Lower leg skin (tissue), 4 donors: ENCODE data around the gene ARHGEF4. TPM values are rescaled to one million over a fixed set of nuclear protein-coding genes. Genes with fewer than 3 reads are reported as not detected.

Source experiments
- DNase-seq, 2 donors: peaks; one replicate each; pipeline ENCODE4 v3.0.0-alpha.2; 2019; ENCODE audit warnings: low spot score in 2 of 2
- H3K4me3 ChIP-seq: fragments of 200-600 bp; sonication (generic); 2 replicates; pipeline ENCODE4 v1.5.1; 2017; ENCODE audit warnings: mild to moderate bottlenecking, low read depth; ENCODE audit not compliant: poor library complexity, severe bottlenecking
- POLR2A ChIP-seq, 2 donors: fragments of 450-650 bp; IDR thresholded peaks; one replicate each; pipeline ENCODE4 v1.6.1; 2016 to 2017; ENCODE audit warnings: antibody characterized with exemption in 2 of 2, mild to moderate bottlenecking in 1 of 2, moderate library complexity in 1 of 2
- WGBS, 2 donors: methylation state at CpG; one replicate each; pipeline ENCODE4 v1.1.5; 2018; 5-methylcytosine and 5-hydroxymethylcytosine counted together
- intact Hi-C: fragments of 100-400 bp; cut with DNase I; formaldehyde crosslinking; loops from one replicate; pipeline ENCODE4 v1.15.0; 2023; ENCODE audit warnings: low total_unique reads
- total RNA-seq, 4 donors: library from RNA; depleted of rRNA; stranded (reverse); fragments of >200 nt; gene quantifications; one replicate each; pipeline ENCODE4 v1.1.0, GENCODE V29; 2016
- TF ChIP-seq, protein P1 (sequence below), 3 donors: fragments of 450-650 bp; IDR thresholded peaks; one replicate each; pipeline ENCODE4 v1.5.1; 2016; ENCODE audit warnings: antibody characterized with exemption in 3 of 3, mild to moderate bottlenecking in 3 of 3, moderate library complexity in 2 of 3

The ARHGEF4 gene
- total RNA-seq, 4 donors from 2014 or later = 106 to 220 (median 120) TPM

DNA sequence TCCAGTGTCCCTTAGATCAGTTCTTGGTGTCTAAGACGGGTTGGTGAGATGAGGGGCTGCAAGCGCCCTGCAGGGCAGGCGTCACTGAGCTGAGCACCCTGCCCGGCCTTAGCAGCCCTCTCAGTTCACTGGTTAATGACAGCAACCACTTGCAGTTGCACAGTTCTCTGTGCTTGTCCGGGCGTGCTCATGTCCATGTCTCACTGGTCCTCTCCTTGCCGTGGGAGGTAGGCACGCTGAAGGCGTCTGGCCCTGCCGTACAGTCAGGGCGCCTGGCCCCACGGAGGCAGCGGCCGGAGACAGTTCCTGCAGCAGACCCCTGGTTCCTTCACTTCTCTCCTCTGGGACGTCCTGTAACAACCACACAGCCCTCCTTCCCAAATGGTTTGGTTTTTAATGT is 75.3 kb downstream of the ARHGEF4 start:
- no peak overlapping the region for H3K4me3 ChIP-seq
- 32 to 51% methylated on average over 15 of the region's 15 CpGs for WGBS, 2 donors
- intact Hi-C loops = no loop called here
- TF ChIP-seq POLR2A (IDR thresholded peaks at IDR 0.05) = no peak
- TF ChIP-seq, protein P1, sequence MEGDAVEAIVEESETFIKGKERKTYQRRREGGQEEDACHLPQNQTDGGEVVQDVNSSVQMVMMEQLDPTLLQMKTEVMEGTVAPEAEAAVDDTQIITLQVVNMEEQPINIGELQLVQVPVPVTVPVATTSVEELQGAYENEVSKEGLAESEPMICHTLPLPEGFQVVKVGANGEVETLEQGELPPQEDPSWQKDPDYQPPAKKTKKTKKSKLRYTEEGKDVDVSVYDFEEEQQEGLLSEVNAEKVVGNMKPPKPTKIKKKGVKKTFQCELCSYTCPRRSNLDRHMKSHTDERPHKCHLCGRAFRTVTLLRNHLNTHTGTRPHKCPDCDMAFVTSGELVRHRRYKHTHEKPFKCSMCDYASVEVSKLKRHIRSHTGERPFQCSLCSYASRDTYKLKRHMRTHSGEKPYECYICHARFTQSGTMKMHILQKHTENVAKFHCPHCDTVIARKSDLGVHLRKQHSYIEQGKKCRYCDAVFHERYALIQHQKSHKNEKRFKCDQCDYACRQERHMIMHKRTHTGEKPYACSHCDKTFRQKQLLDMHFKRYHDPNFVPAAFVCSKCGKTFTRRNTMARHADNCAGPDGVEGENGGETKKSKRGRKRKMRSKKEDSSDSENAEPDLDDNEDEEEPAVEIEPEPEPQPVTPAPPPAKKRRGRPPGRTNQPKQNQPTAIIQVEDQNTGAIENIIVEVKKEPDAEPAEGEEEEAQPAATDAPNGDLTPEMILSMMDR (IDR thresholded peaks at IDR 0.05) = no peak
- no peak for DNase-seq

DNA sequence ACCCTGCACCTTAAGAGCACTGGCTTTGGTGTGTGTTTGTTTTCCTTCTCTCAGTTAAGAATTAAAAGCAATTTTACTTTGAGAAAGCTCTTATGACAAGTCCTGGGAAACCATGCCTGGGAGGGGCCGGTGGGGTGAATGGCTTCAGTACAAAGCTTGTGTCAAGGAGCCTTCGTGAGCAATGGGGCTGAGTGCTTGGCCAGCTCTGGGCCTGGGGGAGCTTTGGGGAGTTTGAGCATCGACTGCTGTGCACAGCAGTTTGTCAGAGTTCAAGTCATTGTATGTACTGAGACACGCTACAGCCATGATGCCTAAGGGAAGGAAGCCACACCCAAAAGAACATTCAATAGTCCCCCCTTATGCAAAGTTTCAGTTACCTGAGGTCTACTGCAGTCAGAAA is 75.8 kb downstream of the ARHGEF4 start:
- intact Hi-C loops = no loop called here

DNA sequence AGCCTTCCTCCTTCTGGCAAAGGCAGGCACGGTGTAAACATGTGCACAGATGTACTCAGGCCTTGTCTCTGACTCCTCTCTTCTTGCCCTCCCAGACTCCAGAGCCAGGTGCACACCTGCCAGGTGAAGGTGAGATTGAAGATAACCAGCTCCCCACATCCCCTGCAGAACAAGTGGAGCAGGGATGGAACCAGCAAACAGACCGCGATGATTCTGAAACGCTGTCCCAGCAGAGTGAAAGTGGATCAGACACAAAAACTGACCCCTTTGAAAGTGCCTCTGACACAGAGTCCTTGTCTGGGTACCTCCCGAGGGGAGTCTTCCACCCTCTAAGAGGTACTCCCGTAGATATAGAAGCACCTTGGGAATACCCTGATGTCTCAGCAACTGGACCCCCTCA is 77.2 kb downstream of the ARHGEF4 start:
- no peak for DNase-seq
- 51 to 69% methylated on average over 6 of the region's 6 CpGs for WGBS, 2 donors
- no peak for TF ChIP-seq POLR2A (IDR thresholded peaks at IDR 0.05)
- TF ChIP-seq, protein P1 (IDR thresholded peaks at IDR 0.05) = no peak
- no peak overlapping the region for H3K4me3 ChIP-seq
- intact Hi-C loops = no loop called here

More for the DNA sequence above, 75.8 kb downstream of the ARHGEF4 start:
- no peak for DNase-seq
- WGBS, 2 donors = 22 to 26% methylated on average over 4 of the region's 4 CpGs
- TF ChIP-seq POLR2A (IDR thresholded peaks at IDR 0.05) = no peak
- TF ChIP-seq, protein P1 (IDR thresholded peaks at IDR 0.05) = no peak
- no peak overlapping the region for H3K4me3 ChIP-seq

DNA sequence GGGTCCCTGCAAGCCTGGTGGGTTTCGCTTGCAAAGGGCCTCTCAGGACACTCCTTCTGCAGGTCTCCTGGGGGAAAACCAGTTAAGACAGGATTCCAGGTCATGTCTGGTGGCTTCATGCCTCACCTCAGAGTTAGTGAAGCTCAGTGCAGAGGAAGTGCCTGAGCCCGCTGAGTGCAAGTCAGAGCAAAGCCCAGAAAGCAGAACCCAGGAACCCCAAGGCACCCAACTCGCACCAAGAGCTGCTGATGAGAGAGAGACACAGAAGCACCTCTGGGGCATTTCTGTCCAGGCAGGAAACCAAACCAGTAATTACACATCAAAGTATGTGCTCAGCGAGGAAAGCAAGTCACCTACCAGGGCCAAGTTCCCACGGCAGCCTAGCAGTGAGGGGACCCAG is 78.4 kb downstream of the ARHGEF4 start:
- 43 to 65% methylated on average over 5 of the region's 5 CpGs for WGBS, 2 donors

DNA sequence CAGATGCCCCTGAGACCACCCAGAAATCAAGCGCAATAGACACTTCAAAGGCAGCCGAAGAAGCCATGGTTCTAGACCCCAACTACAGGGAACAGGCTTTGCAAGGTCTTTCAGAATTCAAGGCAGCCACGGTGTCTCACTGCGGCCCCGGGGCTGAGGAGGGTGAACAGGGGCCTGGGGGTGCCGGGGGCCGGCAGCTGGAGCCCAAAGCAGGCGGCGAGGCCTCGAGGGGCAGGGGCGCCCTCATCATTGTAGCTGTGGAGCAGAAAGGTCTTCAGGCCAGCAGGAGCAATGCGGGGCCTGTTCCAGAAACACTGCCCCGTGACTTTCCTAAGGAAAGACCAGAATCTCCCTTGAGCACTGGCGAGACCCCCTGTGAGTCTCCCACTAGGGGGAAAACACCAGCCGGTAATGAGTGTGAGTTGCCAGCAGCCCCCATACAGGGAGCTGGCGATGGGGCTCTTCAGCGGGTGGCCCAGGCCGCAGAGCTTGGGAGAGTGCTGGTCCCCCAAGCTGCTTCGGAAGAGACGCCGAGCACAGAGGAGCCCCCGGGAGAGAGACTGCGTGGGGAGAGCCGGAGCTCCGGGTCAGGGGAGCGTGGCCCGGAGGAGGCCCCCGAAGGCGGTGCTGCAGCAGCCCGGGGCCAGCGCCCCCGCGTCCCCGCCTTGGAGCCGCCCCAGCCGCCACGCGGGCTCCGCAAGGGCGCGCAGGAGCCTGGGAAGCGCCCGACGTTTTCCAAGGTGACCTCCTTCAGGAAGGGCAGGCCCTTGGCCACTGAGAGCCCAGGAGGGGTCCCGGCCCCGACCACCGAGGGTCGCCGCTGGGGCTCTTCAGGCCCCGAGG is 79.1 kb downstream of the ARHGEF4 start:
- intact Hi-C loops = loop anchor here (5.0 kb wide), 1 partner anchor 119 kb away; no protein-coding TSS in a partner anchor
- no peak overlapping the region for H3K4me3 ChIP-seq
- no peak for DNase-seq
- WGBS, 2 donors = 52 to 69% methylated on average over 18 to 31 of the region's 50 CpGs
- no peak for TF ChIP-seq POLR2A (IDR thresholded peaks at IDR 0.05)
- TF ChIP-seq, protein P1 (IDR thresholded peaks at IDR 0.05) = no peak

More for the DNA sequence above, 78.4 kb downstream of the ARHGEF4 start:
- intact Hi-C loops = loop anchor here (5.0 kb wide), 1 partner anchor 118 kb away; no protein-coding TSS in a partner anchor
- peak in 1 of 2 donors; percentile 57 for DNase-seq
- no peak overlapping the region for H3K4me3 ChIP-seq
- TF ChIP-seq, protein P1 (IDR thresholded peaks at IDR 0.05) = no peak
- no peak for TF ChIP-seq POLR2A (IDR thresholded peaks at IDR 0.05)
